Activated B cell treated with CpG ODN at 0.5 μM for 24 hours (primary cell): ENCODE data around the gene DNAAF5. TPM values are rescaled to one million over a fixed set of nuclear protein-coding genes. Genes with fewer than 3 reads are reported as not detected.
"Not testable (repeated sequence)": the region's sequence is repeated elsewhere in the genome, so short reads cannot be mapped to it uniquely, and the experiment has no call there.

Source experiments
- ATAC-seq: fragments of 200-7000 bp; cut with Tn5 transposase; one replicate; pipeline ENCODE4 v1.10.0; 2021; ENCODE audit warnings: low read depth, mild to moderate bottlenecking, moderate library complexity
- CTCF ChIA-PET: fragments of 350-600 bp; sonication (Branson Sonifier 250); formaldehyde crosslinking; loops from one replicate; lab custom pipeline; 2021; ENCODE audit warnings: antibody characterized with exemption; lab: Charles Lee
- POLR2A ChIA-PET: fragments of 350-600 bp; sonication (Branson Sonifier 250); formaldehyde crosslinking; loops from one replicate; lab custom pipeline; 2021; ENCODE audit warnings: antibody characterized with exemption; lab: Charles Lee
- DNase-seq: peaks from one replicate; pipeline ENCODE4 v3.0.0; 2022
- H3K27ac Mint-ChIP-seq: one replicate; pipeline ENCODE4 v1.8.0; 2020; ENCODE audit warnings: mixed read lengths
- H3K27me3 Mint-ChIP-seq: one replicate; pipeline ENCODE4 v1.8.0; 2021; ENCODE audit warnings: mixed read lengths
- H3K36me3 Mint-ChIP-seq: one replicate; pipeline ENCODE4 v1.8.0; 2021; ENCODE audit warnings: low read depth, mixed read lengths
- H3K4me1 Mint-ChIP-seq: one replicate; pipeline ENCODE4 v1.8.0; 2021; ENCODE audit warnings: mixed read lengths
- H3K4me3 Mint-ChIP-seq: one replicate; pipeline ENCODE4 v1.8.0; 2020; ENCODE audit warnings: mild to moderate bottlenecking, mixed read lengths
- H3K9me3 Mint-ChIP-seq: one replicate; pipeline ENCODE4 v1.8.0; 2020; ENCODE audit warnings: mixed read lengths
- CTCF ChIP-seq: fragments of 200-600 bp; IDR thresholded peaks from one replicate; pipeline ENCODE4 v1.8.0; 2022; ENCODE audit warnings: antibody characterized with exemption, mild to moderate bottlenecking
- intact Hi-C: fragments of 100-400 bp; cut with micrococcal nuclease; formaldehyde crosslinking; loops from one replicate; pipeline ENCODE4 v1.15.1; 2024
- total RNA-seq: library from RNA; stranded (reverse); gene quantifications from 2 replicates; pipeline ENCODE4 v1.2.3, GENCODE V29; 2022

DNAAF5 gene
- total RNA-seq, 1 donor from 2014 or later: 23.5 TPM

- Mint-ChIP-seq H3K4me1 (no peaks in the 10 kb centered on the region), H3K27me3 (no peaks in the 10 kb centered on the region), H3K9me3 (no peaks in the 10 kb centered on the region), H3K4me3 (no peak overlapping the region), H3K36me3 (no peaks in the 10 kb centered on the region), H3K27ac (no peak overlapping the region)
- POLR2A ChIA-PET: no interaction called here
- no peak for TF ChIP-seq CTCF
- ATAC-seq (no peak), DNase-seq (no peak)
- CTCF ChIA-PET: no interaction called here
- intact Hi-C loops: no loop called here
Observed at GRCh38 chr7:794671-795329, 68.3 kb downstream of the DNAAF5 start.

GRCh38 chr7:796434-797169, 70.1 kb downstream of the DNAAF5 start:
- CTCF ChIA-PET, POLR2A ChIA-PET, H3K9me3 Mint-ChIP-seq: not testable (repeated sequence)

GRCh38 chr7:798921-799470, 72.5 kb downstream of the DNAAF5 start:
- no peak for DNase-seq
- intact Hi-C loops: no loop called here
- TF ChIP-seq CTCF: no peak
- no peak for ATAC-seq
- no peaks in the 10 kb centered on the region for H3K36me3 Mint-ChIP-seq
- H3K27ac Mint-ChIP-seq: no peak overlapping the region
- H3K27me3 Mint-ChIP-seq: no peaks in the 10 kb centered on the region
- H3K4me3 Mint-ChIP-seq: no peak overlapping the region
- H3K9me3 Mint-ChIP-seq: no peaks in the 10 kb centered on the region
- no peaks in the 10 kb centered on the region for H3K4me1 Mint-ChIP-seq
- ChIA-PET POLR2A (no interaction called here), CTCF (no interaction called here)

More at GRCh38 chr7:796434-797169, 70.1 kb downstream of the DNAAF5 start:
- H3K4me3 Mint-ChIP-seq, H3K27me3 Mint-ChIP-seq, H3K36me3 Mint-ChIP-seq, ATAC-seq, H3K4me1 Mint-ChIP-seq, H3K27ac Mint-ChIP-seq, intact Hi-C loops, DNase-seq: not testable (repeated sequence)

- intact Hi-C loops: no loop called here
- Mint-ChIP-seq H3K36me3 (no peaks in the 10 kb centered on the region), H3K4me1 (no peaks in the 10 kb centered on the region), H3K27ac (no peak overlapping the region), H3K4me3 (no peak overlapping the region), H3K27me3 (no peaks in the 10 kb centered on the region), H3K9me3 (no peaks in the 10 kb centered on the region)
- POLR2A ChIA-PET: interaction anchor here (0.6 kb wide), 1 partner anchor 59 kb away, joined by 5 read pairs; no protein-coding TSS in a partner anchor
- no peak for TF ChIP-seq CTCF
- DNase-seq (no peak), ATAC-seq (no peak)
- CTCF ChIA-PET: no interaction called here
Observed at GRCh38 chr7:800692-801091, 74.2 kb downstream of the DNAAF5 start.

GRCh38 chr7:801351-801750, 74.9 kb downstream of the DNAAF5 start:
- POLR2A ChIA-PET: interaction anchor here (0.6 kb wide), 1 partner anchor 58 kb away, joined by 5 read pairs; no protein-coding TSS in a partner anchor
- DNase-seq, H3K9me3 Mint-ChIP-seq, H3K4me3 Mint-ChIP-seq, H3K27ac Mint-ChIP-seq, H3K27me3 Mint-ChIP-seq, intact Hi-C loops, H3K4me1 Mint-ChIP-seq, ATAC-seq, H3K36me3 Mint-ChIP-seq, CTCF ChIA-PET: not testable (repeated sequence)

- TF ChIP-seq CTCF: no peak
- CTCF ChIA-PET: no interaction called here
- Mint-ChIP-seq H3K27ac (no peak overlapping the region), H3K9me3 (no peaks in the 10 kb centered on the region), H3K27me3 (no peaks in the 10 kb centered on the region), H3K36me3 (no peaks in the 10 kb centered on the region), H3K4me3 (no peak overlapping the region), H3K4me1 (no peaks in the 10 kb centered on the region)
- DNase-seq (no peak), ATAC-seq (no peak)
- POLR2A ChIA-PET: interaction anchor here (0.5 kb wide), 1 partner anchor 11 kb away, joined by 3 read pairs; no protein-coding TSS in a partner anchor
- intact Hi-C loops: no loop called here
Observed at GRCh38 chr7:801940-802381, 75.5 kb downstream of the DNAAF5 start.
